ENCODE measurements around the gene MCM5.
"Not testable (repeated sequence)": the region's sequence is repeated elsewhere in the genome, so short reads cannot be mapped to it uniquely, and the experiment has no call there.

MCM5 gene

GRCh38 chr22:35379146-35379993, 20.6 kb upstream of the MCM5 start:
- no peak for DNase-seq

DNA sequence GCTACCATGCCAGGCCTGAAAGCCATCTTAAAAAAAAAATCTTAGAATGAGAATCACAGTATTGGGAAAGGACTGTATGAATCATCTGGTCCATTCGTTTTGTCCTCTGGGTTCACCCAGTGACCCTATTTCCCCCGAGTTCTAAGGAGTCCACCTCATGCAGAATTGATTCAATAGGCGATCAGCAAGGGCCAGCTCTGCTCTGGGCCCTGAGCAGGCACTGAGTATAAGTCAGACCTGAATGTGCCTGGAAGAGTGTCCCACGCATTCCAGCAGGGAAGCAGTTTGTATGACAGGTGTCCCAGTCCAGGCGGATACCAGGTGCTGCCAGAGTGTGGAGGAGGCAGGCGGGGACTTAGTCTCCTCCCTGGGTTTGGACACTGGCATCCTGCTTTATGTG, 19.9 kb upstream of the MCM5 start:
- DNase-seq = no peak

DNA sequence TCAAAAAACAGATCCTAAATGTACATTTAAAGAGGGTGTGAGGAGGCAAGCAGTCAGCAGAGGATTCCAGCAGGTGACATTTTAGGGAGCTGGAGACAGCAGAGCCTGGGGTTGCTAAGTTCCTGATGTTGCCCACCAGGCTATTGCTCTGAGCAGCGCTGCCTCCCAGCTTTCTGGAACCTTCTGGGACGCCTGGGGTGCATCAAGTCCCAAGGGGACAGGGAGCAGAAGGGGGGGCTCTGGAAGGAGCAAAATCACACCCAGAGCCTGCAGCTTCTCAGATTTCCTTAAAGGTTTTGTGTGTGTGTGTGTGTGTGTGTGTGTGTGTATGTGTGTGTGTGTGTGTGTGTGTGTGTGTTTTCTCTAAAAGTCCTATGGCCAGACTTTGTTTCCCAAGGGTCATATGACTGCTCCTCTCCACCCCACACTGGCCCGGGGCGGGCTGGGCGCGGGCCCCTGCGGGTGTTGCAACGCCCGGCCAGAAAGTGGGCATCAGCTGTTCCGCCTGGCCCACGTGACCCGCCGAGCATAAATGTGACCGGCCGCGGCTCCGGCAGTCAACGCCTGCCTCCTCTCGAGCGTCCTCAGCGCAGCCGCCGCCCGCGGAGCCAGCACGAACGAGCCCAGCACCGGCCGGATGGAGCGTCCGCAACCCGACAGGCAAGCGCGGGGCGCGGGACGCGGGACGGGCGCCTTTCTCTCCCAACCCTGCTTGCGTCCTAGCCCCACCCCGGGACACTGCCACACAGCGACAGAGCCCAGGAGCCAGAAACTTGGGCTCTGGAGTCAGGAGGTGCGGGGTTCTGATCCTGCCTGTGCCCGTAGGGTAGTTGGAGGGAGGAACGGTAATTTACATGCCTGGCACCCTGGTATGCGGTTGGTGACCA, 19.2 kb upstream of the MCM5 start, which contains the start of gene HMOX1:
Gene HMOX1, plus strand, starts transcription at position 560 of the 887 bp plus-strand sequence. Its CDS starts 78 bp downstream, at position 638.
- DNase-seq = peak in 1 of 2 experiments; percentile 2

GRCh38 chr22:35381424-35382009, 18.4 kb upstream of the MCM5 start:
- no peak for DNase-seq

- no peak for DNase-seq
Observed at GRCh38 chr22:35383679-35384071, 16.3 kb upstream of the MCM5 start.

GRCh38 chr22:35384527-35384926, 15.4 kb upstream of the MCM5 start:
- DNase-seq = no peak

DNA sequence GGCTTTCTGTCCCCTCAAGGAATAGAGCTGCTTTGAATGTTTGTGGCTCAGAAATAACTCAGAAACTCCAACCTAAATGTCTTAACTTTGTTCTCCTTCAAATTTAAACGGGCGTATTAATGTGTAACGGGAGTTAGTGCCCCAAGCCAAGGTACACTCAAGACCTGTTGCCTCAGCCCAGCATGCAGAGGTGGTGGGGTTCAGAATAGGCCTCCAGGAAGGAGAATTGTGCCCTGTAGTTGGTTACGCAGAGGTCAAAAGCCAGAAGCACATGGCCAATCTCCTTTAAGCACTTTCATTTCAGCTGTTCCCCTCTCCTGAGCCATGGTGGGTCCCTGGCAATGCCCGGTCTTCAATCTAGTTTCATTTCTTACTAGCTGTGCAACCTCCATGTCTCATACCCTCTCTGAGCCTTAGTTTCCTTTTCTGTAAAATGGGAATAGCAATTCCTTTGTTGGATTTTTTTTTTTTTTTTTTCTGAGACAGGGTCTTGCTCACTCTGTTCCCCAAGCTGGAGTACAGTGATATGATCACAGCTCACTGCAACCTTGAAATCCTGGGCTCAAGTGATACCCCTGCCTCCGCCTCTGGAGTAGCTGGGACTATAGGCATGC, 14.9 kb upstream of the MCM5 start:
- DNase-seq = no peak

- no peak for DNase-seq
Observed at GRCh38 chr22:35386670-35387288, 13.2 kb upstream of the MCM5 start.

DNA sequence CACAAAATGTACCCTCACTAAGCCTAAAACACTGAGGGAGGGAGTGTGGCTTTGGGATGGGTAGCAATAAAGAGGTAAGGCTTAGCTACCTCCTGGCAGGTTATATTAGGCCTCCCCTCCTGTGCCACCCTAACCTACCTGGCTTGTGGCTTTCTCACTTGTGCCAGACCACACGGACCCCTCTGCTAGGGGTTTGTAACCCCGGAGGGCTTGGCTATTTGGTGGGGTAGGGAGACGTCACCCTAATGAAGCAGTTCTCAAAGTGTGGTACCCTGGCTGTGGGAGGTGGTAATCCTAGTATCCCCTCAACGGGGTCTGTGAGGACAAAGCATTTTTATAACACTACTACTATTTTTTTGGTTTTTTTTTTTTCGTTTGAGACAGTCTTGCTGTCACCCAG, 9.0 kb upstream of the MCM5 start:
- DNase-seq = no peak

GRCh38 chr22:35392357-35392756, 7.6 kb upstream of the MCM5 start:
- DNase-seq = no peak

DNA sequence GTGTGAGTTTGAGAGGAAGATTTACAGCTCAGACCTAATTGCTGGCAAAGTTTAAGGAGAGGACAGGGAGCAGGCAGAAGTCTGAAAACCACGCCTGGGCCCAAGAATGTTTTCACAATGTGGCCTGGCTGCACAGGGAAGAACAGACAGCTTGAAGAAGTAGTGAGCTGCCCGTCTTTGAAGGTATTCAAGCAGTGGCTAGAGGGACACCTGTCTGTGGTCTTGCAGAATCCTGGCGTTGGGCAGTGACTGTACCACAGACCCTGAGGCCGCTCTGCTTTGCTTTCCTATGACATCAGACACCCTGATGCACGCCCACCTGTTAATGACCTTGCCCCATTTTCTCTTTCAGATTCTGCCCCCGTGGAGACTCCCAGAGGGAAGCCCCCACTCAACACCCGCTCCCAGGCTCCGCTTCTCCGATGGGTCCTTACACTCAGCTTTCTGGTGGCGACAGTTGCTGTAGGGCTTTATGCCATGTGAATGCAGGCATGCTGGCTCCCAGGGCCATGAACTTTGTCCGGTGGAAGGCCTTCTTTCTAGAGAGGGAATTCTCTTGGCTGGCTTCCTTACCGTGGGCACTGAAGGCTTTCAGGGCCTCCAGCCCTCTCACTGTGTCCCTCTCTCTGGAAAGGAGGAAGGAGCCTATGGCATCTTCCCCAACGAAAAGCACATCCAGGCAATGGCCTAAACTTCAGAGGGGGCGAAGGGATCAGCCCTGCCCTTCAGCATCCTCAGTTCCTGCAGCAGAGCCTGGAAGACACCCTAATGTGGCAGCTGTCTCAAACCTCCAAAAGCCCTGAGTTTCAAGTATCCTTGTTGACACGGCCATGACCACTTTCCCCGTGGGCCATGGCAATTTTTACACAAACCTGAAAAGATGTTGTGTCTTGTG, 6.6 kb upstream of the MCM5 start:
- DNase-seq = no peak

DNA sequence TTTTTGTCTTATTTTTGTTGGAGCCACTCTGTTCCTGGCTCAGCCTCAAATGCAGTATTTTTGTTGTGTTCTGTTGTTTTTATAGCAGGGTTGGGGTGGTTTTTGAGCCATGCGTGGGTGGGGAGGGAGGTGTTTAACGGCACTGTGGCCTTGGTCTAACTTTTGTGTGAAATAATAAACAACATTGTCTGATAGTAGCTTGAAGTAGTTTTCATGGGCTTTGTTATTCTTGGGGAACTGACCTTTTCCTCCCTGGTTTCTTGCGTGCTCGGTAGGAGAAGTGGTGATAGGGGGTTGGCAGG, 6.0 kb upstream of the MCM5 start:
- no peak for DNase-seq

DNA sequence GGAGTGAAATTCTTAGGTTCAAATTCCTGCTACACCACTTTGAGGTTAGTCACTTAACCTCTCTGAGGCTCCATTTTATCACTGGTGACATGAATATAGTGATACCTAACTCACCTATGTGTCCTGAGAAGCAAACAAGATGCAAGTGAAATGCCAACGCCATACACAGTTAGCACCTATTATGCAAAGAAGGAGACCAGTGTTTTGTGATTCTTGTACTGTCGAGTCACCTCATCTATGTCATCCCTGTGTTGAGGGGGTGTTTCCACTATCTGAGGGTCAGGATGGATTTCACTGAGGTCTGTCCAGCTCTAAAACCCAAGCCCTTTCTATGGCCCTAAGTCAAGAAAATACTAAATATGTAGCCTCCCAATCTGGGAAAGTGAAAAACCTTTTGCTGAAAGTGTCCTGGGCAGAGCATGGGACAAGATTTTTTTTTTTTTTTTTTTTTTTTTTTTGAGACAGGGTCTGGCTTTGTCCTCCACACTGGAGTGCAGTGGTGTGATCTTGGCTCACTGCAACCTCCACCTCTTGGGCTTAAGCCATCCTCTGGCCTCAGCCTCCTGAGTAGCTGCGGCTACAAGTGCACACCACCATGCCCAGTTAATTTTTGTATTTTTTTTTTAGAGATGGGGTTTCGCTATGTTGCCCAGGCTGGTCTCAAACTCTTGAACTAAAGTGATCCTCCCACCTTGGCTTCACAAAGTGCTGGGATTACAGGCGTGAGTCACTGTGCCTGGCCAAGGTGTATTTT, 5.0 kb upstream of the MCM5 start:
- DNase-seq = no peak

DNA sequence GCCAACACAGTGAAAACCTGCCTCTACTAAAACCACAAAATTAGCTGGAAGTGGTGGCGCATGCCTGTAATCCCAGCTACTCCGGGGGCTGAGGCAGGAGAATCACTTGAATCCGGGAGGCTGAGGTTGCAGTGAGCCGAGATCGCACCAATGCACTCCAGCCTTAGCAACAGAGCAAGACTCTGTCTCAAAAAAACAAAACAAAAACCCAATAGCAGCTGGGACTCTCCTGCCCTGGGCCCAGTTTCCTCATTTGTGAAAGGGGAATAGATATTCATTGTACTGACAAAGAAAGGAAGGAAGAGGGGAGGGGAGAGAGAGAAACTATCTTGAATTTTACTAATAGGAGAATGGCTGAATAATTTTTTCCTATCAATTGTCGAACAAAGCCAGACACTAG, 3.3 kb upstream of the MCM5 start:
- DNase-seq = not testable (repeated sequence)

- no peak for DNase-seq
Observed at GRCh38 chr22:35397095-35397904, 2.6 kb upstream of the MCM5 start.

- DNase-seq = no peak
Observed at GRCh38 chr22:35398591-35398973, 1.4 kb upstream of the MCM5 start.

DNA sequence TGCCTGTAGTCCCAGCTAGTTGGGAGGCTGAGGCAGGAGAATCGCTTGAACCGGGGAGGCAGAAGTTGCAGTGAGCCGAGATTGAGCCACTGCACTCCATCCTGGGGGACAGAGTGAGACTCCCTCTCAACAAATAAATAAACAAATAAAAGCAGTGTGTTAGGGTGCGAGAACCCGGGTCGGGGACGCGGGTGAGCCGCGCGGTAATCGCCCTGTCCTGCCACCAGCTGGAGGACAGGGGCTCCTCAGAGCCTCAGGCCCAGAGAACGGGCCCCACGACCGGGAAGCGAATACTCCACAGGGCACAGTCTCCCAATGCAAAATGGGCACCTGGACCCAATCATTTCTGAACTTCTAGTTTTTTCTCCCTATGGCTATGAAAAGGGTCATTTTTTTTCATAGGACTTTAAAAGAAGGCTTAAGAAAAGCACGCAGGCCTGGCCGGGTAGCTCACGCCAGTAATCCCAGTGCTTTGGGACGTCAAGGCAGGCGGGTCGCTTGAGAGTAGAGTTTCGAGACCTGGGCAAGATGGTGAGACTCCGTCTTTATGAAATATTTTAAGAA, 744 bp upstream of the MCM5 start:
- DNase-seq = no peak

- no peak for DNase-seq
Observed at GRCh38 chr22:35400501-35400790, 506 bp downstream of the MCM5 start.

DNA sequence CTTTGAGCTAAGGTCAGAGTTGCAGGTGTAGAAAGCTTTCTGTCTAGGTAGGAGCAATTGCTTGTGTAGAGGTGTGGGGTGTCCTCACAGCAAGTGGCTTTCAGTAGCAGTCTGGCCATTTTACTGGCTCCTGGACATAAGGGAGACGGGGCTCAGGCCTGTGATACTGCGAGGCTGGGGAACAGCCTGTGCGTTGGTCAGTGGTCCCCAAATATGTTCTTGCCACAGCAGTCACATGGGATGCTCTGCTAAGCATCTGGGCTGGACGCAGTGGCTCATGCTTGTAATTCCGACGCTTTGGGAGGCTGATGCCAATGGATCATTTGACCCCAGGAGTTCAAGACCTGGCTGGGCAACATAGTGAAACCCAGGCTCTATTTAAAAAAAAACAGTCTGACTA, 1.9 kb downstream of the MCM5 start:
- DNase-seq = no peak

GRCh38 chr22:35403356-35403755, 3.4 kb downstream of the MCM5 start:
- no peak for DNase-seq

All from cerebellar nuclear complex (tissue), 1 donor.